Fibroblast of pulmonary artery (primary cell): ENCODE data around the gene ATF5.

Source experiments
- DNase-seq: peaks from one replicate; pipeline ENCODE4 v3.0.0-alpha.2; 2010; ENCODE audit warnings: low read depth
- H3K4me3 ChIP-seq: replicated peaks from 2 replicates; pipeline ENCODE4 v1.5.1; 2011; ENCODE audit warnings: low read depth, mild to moderate bottlenecking, control low read depth, low read length, moderate library complexity
- TF ChIP-seq, protein P1 (sequence below): IDR thresholded peaks from 2 replicates; pipeline ENCODE4 v1.5.1; 2011; ENCODE audit warnings: mild to moderate bottlenecking, control low read depth, low read length, inconsistent platforms; ENCODE audit errors: missing control alignments

ATF5 gene

DNA sequence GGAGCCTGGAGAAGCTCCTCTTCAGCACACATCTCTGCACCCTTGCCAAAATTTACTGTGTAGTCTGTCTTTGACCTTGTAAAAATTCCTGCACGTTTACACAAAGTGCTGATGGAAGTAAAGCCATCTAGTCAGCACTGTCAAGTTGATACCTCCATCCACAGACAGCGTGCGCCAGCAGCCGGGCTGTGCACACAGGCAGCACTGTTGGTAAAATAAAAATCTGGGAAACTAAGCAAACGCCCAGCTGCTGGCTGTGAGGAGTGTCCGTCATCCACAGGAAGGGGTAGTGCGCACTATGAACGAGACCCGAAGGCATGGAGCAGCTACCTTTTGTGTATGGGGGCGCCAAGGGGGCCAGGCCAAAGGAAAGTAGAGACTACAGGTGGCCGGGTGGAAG lies 49.3 kb downstream of the ATF5 start:
- TF ChIP-seq, protein P1, sequence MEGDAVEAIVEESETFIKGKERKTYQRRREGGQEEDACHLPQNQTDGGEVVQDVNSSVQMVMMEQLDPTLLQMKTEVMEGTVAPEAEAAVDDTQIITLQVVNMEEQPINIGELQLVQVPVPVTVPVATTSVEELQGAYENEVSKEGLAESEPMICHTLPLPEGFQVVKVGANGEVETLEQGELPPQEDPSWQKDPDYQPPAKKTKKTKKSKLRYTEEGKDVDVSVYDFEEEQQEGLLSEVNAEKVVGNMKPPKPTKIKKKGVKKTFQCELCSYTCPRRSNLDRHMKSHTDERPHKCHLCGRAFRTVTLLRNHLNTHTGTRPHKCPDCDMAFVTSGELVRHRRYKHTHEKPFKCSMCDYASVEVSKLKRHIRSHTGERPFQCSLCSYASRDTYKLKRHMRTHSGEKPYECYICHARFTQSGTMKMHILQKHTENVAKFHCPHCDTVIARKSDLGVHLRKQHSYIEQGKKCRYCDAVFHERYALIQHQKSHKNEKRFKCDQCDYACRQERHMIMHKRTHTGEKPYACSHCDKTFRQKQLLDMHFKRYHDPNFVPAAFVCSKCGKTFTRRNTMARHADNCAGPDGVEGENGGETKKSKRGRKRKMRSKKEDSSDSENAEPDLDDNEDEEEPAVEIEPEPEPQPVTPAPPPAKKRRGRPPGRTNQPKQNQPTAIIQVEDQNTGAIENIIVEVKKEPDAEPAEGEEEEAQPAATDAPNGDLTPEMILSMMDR, result no peak
- DNase-seq, result no peak
- no peak overlapping the region for H3K4me3 ChIP-seq

GRCh38 chr19:49981603-49982593 lies 52.9 kb downstream of the ATF5 start:
- TF ChIP-seq, protein P1, result no peak
- no peak overlapping the region for H3K4me3 ChIP-seq
- no peak for DNase-seq
